ENCODE data around the gene SWI5.

Gene SWI5

DNA sequence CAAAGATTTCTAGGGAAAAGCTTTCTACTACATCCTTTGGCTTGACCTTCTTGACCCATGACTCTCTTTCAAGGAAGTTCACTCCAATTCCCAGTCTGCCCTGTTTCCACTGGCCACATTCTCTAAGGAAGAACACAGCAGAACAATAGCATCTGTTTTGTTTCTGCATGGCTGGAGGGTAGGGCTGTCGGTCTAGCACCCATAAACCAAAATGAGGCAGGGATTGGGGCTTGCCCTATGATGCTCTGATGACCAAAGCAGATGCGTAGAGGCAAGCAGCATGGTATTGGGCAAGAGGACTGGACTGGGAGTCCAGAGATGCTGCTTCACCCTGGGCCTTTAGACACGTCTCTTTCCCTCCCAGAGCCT lies 24.4 kb upstream of the SWI5 start:
- DNase-seq (ENCODE audit: low read depth in 2 of 2) = no peak

DNA sequence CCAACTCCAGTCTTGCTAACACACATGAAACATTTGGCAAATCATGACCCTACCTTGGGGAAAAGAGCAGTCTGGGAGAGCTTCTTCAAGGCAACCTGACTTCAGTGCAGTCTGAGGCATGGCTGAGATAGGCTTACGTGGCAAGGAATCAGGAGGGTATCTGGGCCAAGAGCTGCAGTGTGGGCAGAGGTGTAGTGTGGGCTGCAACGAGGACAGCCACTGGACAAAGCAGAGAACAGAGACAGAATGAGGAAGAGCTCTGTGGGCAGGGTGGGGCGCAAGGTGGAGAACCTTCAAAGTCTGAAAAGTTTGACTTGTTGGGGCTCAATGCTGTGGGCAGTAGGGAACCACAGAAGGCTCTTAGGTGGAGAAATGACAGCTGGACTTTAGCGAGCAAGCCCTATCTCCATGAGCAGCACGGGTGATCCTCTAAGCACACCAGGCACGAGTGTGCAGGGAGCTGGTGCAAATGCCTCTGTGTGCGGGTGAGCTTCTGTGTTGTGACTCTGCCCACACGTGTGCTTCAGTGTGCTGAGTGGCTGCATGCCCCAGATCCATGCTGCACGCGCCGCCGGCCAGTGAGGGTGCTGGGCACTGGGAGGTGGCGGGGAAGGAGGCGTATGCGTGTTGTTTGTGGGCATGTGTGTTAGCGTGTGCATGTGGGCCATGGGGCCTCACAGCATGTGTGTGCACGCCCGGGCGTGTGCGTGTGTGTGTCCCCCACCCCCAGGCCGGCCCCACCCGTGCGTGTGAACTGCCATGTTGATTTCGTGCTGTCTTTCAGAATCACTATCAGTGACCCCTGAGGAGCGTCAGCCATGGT lies 23.5 kb upstream of the SWI5 start:
- DNase-seq (ENCODE audit: low read depth in 2 of 2) = no peak

DNA sequence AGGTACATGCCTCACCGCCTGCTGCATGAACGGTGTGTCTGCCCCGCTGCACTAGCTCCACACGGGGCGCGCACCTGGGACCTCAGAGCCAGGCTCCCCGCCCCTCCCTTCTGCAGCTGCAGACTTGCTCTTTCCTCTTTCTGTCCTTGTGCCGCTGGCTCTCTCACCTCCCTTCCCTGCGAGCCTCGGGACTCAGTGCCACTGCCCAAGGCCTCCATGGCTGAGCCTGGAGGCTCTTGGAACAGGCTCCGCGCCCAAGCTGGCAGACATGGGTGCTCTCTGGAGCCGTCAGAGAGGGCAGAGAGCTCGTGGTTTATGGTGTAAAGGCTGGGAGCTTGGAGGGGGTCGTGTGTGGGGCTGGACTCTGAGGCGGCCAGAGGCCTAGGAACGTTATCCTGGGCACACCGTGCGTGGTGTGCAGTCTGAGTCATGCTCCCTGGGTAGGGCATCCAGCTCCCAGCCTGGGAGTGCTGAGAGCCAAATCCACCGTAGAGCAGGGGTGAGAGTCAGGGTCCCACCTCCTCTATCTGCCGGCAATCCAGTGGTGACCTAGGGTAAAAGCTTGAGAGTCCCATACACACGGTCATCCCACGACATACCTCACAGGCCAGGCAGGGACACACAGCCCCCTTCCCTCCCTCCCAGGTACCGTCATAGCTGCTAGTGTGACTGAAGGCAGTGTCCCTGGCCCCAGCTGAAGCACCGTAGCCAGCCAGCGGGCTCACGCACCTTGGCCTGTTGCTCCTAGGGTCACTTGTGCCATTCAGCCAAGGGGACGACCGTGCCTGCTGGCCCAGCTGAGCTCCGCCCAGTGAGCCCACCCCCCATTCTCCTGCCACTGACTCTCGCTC lies 22.7 kb upstream of the SWI5 start:
- no peak for DNase-seq (ENCODE audit: low read depth in 2 of 2)

DNA sequence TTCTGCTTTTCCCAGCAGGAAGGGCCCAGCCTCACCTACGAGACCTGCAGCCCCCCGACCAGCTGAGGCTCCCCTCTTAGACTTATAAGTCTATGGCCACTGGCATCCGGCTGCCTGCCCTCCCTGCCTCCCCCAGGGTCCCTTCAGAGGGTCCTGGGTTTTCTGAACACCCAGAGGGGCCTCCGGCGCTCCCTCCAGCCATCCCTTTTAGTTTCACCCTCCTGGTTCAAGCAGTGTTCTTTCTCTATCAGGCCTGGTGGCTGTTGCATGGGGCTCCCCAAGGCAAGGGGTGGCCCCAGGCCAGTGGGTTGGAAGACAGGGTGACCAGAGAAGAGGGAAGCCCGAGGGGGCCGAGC lies 22.1 kb upstream of the SWI5 start:
- DNase-seq (ENCODE audit: low read depth in 2 of 2) = no peak

DNA sequence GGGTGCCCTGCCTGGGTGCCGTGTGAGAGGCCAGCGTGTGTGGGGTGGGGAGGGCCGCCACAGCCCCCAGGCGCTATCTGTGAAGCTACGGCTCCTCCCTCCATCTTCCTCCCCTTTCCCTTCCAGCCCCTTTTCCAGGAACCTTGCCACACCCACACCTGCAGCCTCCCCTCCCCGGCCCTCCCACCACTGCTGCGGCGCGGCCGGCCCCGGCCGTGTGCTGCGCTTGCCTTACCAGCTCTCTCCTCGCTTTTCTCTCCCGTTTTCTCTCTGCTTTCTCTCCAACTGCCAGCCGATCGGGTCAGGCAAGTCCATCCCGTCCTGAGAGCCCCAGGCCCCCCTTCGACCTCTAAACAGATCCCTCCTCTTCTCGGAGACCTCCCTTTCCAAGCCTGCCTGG lies 21.7 kb upstream of the SWI5 start:
- DNase-seq (ENCODE audit: low read depth in 2 of 2) = no peak

DNA sequence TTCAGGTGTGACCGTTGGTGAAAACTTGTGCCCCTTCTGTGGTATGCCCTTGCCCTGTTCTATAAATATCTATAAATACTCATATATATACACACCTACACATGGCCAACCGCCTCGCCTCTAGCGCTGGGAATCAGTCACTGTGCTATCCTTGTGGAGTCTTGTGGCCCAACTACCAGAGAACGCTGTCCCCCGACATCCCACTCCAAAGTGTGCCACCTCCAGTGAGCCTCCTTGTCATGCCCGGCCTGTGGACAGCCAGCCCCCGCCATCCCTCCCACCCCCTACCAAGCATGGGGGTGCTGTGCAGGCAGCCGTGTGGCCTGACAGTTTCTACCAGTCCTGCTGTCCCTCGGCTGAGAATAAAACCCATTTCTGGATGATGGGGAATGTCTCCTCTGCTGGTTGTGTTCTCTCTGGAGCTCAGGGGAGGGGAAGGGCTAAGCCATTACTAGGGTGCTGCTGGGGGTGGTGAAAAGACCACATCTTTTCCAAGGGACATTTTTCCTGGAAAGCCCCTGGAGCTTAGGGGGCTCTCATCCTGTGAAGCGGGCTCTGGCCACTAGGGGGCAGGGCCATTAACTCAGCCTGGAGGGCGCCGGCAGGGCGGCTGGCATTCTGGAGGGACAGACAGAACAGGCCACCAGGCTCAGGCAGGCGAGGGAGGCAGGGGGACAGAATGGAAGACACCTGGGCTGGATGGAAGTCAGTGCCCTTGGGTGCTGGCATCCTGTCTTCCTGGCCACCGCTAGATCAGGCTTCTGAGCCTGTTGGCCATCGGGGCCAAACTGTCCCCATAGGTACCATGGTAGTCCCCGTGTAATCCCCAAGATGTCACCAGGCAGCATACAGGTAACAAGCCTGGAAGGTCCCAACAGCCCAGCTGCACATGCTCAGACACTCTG lies 21.0 kb upstream of the SWI5 start:
- DNase-seq (ENCODE audit: low read depth in 2 of 2) = peak; percentile 32 to 54

DNA sequence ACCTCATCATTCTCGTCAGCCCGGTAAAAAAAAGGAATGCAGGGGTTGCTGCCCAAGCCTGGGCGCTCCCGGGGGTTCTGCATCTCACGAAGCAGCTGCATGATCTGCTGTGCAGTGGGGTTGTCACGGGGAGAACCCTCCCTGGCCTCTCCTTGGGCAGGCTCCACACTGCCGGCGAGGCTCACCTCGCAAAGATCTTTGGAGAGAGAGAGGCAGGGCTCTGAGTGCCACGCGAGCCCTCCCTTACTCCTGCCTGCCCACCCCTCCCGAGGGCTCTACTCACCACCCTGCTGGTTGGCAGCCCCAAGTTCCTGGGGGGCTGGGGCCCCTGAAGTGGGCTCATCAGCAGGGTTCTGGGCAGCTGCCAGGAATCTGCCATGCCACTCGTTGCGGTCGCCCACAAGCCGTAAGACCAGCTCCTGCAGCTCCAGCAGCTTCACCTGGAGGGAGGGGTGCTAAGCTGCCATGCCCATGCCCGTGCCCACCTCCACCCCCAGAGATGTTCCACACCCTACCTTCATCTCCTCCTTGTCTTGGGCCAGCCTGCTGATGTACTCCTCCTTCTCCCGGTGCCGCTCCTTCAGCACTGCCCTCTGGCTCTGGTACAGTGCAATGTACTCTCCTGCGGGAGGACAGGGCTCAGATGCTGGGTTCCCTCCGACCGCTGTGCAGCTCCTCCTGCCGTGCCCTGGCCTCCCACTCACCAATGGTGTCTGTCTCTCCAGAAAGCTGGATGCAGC lies 18.8 kb upstream of the SWI5 start:
- no peak for DNase-seq (ENCODE audit: low read depth in 2 of 2)

DNA sequence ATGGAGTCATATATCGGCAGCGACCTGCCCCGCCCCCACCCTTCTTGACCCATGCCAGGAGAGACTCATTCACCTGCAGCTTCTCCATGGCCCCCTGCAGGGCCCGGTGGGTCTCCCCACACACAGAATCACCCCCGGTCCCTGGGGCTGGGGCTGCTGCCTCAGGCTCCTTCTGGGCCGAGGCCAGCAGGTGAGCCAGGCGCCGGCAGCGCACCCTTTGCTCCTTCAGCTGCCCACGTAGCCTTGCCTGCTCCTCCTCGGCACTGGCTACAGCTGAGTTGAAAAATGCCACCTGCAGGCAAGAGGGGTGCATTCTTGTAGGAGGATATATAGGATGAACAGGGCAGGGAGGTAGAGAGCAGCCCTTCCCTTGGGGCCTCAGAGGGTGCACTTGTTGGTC lies 18.2 kb upstream of the SWI5 start:
- no peak for DNase-seq (ENCODE audit: low read depth in 2 of 2)

DNA sequence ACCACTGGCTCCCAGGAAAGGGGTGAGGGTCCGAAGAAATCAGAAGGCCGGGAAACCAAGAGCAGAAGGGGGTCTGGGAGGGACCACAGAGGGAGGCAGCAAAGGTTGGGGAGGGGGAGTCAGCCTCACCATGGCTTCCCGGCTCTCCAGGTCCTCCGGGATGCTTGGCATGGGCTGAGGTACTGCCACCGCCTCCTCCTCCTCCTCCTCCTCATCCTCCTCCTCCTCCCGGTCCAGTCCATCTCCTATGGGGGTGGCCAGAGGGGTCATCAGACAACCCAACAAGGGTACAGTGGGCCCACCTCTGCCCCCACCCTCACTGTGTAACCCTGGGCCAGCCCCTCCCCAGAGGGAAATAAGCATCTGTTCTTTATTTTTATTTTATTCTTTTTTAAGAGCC lies 17.8 kb upstream of the SWI5 start:
- DNase-seq (ENCODE audit: low read depth in 2 of 2) = no peak

DNA sequence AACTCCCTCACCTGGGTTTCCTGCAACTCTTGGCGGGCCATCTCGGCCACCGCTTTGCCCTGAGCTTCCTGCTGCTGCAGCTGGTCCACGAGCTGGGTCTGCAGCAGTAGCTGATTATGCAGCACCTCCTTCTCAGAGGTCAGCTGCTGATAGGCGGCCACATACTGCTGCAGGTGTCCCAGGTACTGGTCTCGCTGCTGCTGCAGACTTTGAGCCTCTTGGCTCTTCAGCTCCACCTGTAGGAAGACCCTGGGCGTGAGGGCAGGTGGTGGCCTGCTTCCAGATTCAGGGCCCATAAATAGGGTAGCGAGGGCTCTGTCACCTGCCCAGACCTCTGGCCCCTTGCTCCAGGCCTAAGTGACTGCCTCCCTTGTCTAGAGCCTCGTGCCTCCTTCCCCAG lies 16.9 kb upstream of the SWI5 start:
- DNase-seq (ENCODE audit: low read depth in 2 of 2) = no peak

DNA sequence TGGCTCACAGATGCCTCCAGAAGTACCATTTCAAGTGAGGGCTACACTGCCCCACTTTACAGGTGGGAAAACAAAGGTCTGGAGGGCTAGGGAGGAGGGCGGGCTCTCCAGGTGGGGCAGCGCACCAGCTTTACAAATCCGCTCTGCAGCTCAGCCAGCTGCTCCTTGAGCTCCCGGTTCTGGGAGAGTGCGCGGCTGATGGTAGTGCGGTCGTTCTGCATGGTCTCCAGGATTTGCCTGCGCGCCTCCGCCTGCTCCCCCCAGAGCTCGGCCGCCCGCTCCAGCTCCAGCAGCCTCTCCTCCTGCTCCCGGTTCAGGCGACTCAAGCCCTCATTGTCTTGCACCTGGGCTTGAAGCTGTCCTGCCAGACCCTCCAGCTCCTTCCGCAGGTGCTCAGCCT lies 15.7 kb upstream of the SWI5 start:
- no peak for DNase-seq (ENCODE audit: low read depth in 2 of 2)

DNA sequence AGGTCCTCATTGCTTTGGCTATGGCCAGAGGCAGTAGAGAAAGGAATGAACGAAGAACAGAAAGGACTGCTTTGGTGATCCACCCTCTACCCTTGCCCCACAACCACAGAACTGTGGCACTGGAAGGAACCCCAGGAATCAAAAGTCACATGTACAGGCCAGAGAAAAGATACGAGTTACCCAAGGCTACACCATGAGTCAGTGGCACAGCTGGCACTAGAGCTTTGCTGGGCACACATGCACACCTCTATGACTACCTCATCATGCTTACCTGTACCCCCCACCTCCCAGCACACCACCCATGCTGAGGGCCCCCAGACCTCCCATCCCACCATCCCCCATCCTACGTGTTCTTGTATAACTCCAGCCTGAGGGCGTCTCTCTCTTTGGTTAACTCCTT lies 13.4 kb upstream of the SWI5 start:
- DNase-seq (ENCODE audit: low read depth in 2 of 2) = no peak

DNA sequence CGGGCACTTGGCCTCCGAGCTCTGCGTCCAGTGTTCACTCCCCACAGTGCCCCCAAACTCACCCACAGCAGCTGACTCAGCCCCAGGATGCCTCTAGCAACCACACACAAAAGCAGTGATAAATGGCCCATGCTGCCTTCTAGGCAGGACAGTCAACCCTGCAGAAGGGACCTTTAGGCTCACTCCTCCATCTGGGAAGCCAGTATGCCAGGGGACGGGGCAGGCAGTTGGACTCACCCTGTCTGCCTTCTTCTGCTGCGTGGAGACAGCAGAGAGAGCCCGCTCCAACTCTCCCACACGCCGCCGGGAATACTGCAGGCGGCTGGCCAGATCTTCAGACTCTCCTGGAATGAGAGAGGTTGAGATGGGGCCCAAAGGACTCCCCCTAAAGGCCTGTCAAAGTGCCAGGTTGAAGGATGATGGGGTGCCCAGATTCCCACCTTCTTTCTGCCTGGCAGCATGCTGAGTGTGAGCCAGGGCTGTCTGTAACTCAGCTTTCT lies 10.7 kb upstream of the SWI5 start:
- no peak for DNase-seq (ENCODE audit: low read depth in 2 of 2)

DNA sequence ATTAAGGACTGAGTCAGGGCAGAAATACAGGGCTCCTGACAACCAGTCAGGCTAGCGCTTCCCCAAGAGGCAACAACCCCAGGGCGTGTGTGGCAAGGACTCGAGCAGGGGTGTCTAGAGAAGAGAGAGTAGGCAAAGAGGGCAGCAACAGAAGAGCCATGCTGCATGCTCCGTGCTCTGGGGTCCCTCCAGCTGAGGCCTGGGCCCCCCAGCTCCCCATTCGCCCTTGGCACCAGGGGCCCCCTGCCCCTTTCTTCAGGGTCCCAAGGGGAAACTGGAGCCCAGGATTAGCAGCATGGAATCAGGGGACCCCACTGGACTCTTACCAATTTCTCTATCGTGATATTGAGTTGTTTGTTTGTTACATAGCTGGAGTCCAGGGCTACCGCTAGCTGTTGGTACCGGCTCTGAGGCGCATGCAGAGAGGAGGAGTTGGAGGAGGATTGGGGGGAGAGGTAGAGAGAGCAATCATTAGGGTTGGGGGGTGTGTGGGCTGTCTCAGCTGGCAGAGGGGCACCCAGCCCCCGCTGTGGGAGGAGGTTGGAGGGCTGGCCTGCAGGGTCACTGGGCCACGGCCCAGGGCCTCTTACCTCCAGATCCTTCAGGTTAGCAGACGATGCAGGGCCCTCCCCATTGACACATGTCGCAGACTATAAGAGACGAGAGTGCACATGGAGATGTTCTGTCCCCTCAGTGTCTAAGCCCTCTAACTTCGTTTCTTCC lies 9.0 kb upstream of the SWI5 start:
- no peak for DNase-seq (ENCODE audit: low read depth in 2 of 2)

DNA sequence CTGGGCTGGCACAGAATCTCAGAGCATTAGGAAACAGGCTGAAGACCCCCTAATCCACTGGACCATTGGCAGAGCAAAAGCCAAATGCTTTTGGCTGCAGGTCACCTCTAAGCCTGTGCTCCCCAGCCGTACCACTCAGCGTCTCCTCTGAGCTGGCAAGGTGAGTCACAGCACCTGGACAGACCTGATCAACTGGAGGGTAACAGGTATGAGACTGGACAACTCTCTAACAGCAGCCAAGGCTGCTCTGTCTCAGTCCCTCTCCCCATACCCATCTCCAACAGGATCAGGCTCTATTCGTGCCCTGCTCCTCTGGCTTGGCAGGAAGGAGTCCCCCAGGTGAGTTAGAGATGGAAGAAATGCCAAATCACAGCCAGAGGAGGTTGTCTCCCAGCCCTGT lies 5.0 kb upstream of the SWI5 start:
- no peak for DNase-seq (ENCODE audit: low read depth in 2 of 2)

DNA sequence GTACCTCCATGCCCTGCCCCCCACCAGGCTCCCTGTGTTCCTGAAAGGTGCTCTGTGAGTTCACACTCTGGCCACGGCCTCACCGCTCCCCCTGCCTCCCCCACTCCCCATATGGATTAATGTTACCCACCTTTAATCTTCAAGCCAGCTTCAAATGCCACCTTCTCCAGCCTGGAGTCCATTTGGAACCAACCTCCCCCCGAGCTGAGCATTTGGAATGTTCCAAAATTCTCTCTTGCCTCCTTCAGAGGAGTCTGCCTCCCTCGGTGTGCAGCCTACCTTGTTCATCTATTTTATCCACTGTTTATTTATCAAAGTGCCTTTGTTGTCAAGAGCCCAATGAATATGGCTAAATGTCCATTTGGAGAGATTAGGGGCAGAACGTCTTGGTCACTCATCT lies 4.6 kb upstream of the SWI5 start:
- DNase-seq (ENCODE audit: low read depth in 2 of 2) = no peak

DNA sequence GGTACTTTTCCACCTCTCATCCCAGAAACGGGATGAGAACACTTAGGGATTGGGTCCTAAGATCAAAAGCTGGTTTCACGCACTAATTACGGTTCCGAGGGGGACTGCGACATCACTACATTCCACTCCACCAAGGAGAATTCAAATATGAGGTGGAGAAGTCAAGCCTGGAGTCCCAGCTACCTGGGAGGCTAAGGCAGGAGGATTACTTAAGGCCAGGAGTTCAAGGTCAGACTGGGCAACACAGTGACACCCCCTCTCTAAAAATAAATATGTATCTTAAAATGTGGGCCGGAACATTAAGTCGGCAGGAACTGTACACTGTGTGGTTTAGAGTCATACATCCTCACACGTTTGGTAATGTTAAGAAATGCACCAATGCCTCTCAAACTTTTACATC lies 1.8 kb upstream of the SWI5 start:
- DNase-seq (ENCODE audit: low read depth in 2 of 2) = no peak

DNA sequence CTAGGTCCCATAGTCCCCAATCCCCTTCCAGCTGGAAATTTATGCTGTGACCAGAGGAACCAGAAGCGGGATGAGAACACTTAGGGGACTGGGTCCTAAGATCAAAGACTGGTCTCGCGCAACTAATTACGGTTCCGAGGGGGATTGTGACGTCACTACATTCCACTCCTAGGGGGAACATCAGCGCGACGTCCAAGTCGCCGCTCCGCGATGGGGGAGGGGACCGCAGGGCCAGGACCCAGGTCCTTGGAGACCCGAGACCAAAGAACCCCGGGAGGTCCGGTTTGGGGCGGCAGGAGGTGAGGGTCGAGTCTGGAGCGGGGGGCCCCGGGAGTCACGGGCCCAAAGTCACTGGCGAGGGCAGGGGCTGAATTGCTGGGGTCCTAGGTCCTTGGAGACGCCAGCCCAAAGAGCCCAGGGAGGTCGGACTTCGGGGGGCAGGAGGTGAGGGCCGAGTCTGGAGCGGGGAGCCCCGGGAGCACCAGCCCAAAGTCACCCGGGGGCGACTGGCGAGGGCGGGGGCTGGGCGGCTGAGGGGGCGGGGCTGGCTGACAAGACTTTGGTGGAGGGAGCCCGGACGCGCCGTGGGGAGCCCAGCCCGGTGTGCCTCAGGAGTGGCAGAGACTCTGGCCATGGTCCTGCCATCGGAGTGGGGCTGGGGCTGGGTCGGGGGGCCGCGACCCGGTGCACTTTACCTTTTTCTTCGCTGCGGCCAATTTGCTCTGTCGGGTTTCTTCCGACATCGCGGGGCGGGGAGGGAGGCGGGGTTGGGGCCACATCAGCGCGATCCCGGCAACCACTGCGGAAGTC lies 673 bp upstream of the SWI5 start, which contains the start of gene GOLGA2:
Gene GOLGA2, minus strand, starts transcription at position 810 of the 810 bp plus-strand sequence. Its CDS starts 31 bp downstream, at position 779.
- no peak for DNase-seq (ENCODE audit: low read depth in 2 of 2)

DNA sequence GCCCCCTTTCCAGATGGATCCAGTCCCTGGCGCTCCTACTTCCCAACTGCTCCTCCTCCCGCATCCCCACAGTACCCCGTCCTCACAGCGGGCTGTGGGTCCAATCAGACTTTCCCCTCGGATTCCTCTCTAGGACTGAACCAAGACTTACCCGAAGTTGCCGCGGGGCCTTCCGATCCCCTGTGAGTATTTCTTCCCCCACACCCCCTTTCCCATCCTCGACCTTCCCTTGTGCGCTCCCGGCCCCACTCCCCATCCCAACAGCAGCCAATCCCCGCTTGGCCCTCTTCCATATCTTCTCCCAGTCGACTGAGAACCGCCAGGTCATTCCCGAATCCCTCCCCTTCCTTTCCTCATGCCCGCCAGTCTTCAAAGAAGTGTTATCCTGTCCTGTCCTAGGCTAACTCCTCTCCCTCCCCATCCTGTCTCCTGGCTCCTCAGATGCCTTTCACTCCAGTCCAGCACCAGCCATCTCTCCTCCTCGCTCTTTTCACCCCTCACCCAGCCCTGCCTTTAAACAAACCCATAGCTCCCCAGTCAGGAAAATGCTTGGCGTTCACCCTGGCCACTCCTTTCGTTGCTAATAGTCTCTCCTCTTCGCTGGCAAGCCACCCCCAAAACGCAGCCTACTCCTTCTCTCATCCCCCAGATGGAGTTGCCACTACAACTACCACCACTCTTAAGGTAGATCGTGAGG lies 646 bp downstream of the SWI5 start:
- DNase-seq (ENCODE audit: low read depth in 2 of 2) = no peak
